CD4-positive, alpha-beta T cell (primary cell): ENCODE data around the gene ZIC5. TPM values are rescaled to one million over a fixed set of nuclear protein-coding genes. Genes with fewer than 3 reads are reported as not detected.

Experiments used
- ATAC-seq: fragments of 200-7000 bp; cut with Tn5 transposase; one replicate; pipeline ENCODE4 v1.10.0; 2022; ENCODE audit warnings: mild to moderate bottlenecking; ENCODE audit not compliant: poor library complexity
- CTCF ChIA-PET: fragments of 350-600 bp; sonication (Branson Sonifier 250); formaldehyde crosslinking; loops from one replicate; lab custom pipeline; 2021; ENCODE audit warnings: antibody characterized with exemption, inconsistent platforms; lab: Charles Lee
- POLR2A ChIA-PET: fragments of 350-600 bp; sonication (Branson Sonifier 250); formaldehyde crosslinking; loops from one replicate; lab custom pipeline; 2021; ENCODE audit warnings: antibody characterized with exemption, inconsistent platforms; lab: Charles Lee
- DNase-seq, 14 experiments: peaks; one replicate each; pipeline ENCODE4 v3.0.0-alpha.2; 2013 to 2020; ENCODE audit warnings: mixed read lengths in 2 of 14
- H3K27ac ChIP-seq, 2 donors: one replicate each; pipeline versions ENCODE4 v1.5.1 to v1.7.0; 2013; ENCODE audit warnings: low read length in 2 of 2, low read depth in 1 of 2, mild to moderate bottlenecking in 1 of 2
- H3K27me3 ChIP-seq, 2 experiments: 1 replicate in 1 of 2; 2 replicates in 1 of 2; pipeline versions ENCODE4 v1.6.1 to v1.7.0; 2013; ENCODE audit warnings: low read length in 2 of 2, control low read depth in 1 of 2, mild to moderate bottlenecking in 1 of 2, moderate library complexity in 1 of 2; ENCODE audit not compliant: insufficient read depth in 2 of 2, control insufficient read depth in 1 of 2
- H3K36me3 ChIP-seq: one replicate; pipeline ENCODE4 v1.6.1; 2013; ENCODE audit warnings: low read length, control low read depth; ENCODE audit not compliant: insufficient read depth
- H3K4me1 ChIP-seq: one replicate; pipeline ENCODE4 v1.6.1; 2013; ENCODE audit warnings: low read length, control low read depth; ENCODE audit not compliant: insufficient read depth
- H3K4me3 ChIP-seq: one replicate; pipeline ENCODE4 v1.5.1; 2013; ENCODE audit warnings: mild to moderate bottlenecking, low read length, moderate library complexity
- H3K9me3 ChIP-seq, 2 experiments: 1 replicate in 1 of 2; 2 replicates in 1 of 2; pipeline versions ENCODE4 v1.6.1 to v1.7.0; 2013; ENCODE audit warnings: low read length in 2 of 2, mild to moderate bottlenecking in 2 of 2, control low read depth in 1 of 2, moderate library complexity in 1 of 2; ENCODE audit not compliant: control insufficient read depth in 1 of 2, insufficient read depth in 1 of 2
- H3K27ac Mint-ChIP-seq: one replicate; pipeline ENCODE4 v1.8.0; 2020; ENCODE audit warnings: mixed read lengths
- H3K27me3 Mint-ChIP-seq: one replicate; pipeline ENCODE4 v1.8.0; 2021; ENCODE audit warnings: mixed read lengths
- H3K36me3 Mint-ChIP-seq: one replicate; pipeline ENCODE4 v1.8.0; 2021; ENCODE audit warnings: low read depth, mixed read lengths
- H3K4me1 Mint-ChIP-seq: one replicate; pipeline ENCODE4 v1.8.0; 2021; ENCODE audit warnings: low read depth, mixed read lengths
- H3K4me3 Mint-ChIP-seq: one replicate; pipeline ENCODE4 v1.8.0; 2020; ENCODE audit warnings: mild to moderate bottlenecking, mixed read lengths
- H3K9me3 Mint-ChIP-seq: one replicate; pipeline ENCODE4 v1.8.0; 2020; ENCODE audit warnings: mixed read lengths
- intact Hi-C, 2 experiments: fragments of 100-400 bp; cut with DNase I in 1 of 2; cut with micrococcal nuclease in 1 of 2; formaldehyde crosslinking; loops; one replicate each; pipeline versions ENCODE4 v1.15.1 to v1.9.0; 2023 to 2025; cut with DNase I, micrococcal nuclease
- total RNA-seq, 174 experiments: library from RNA in 2 of 174; stranded (reverse) in 2 of 174; gene quantifications; one replicate each; pipeline ENCODE4 v1.2.3 and lab custom pipeline; 2021 to 2026
- TF ChIP-seq, protein P1 (sequence below): fragments of 200-600 bp; IDR thresholded peaks from one replicate; pipeline ENCODE4 v1.8.0; 2022; ENCODE audit warnings: antibody characterized with exemption, mild to moderate bottlenecking

ZIC5 gene
- total RNA-seq, 2 experiments from 2014 or later, result not detected

DNA sequence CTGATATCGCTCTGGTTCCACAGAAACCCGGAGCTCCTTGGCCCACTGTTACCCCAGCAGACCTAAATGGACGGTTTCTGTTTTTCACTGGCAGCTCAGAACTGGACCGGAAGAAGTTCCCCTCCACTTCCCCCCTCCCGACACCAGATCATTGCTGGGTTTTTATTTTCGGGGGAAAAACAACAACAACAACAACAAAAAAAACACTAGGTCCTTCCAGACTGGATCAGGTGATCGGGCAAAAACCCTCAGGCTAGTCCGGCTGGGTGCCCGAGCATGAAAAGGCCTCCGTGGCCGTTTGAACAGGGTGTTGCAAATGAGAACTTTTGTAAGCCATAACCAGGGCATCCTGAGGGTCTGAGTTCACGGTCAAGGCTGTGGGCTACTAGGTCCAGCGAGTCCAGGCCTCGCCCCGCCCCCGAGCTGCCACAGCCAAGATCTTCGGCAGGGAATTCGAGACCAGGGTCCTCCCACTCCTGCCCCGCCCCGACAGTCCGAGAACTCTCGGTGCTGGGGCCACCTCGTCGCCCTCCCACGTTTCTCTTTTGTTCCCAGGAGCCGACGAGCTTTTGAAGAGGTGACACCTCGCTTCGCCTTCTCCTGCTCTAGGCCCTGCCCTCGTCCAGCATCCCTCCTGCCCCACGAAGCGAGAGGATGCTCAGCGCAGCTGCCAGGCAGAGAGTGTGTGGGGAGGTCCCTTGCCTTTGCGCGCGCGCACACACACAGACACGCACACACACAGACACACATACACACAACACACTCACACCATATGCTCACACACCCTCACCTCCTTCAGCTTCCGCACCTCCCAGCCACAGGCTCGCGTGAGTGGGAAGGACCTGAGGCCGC is 18.8 kb upstream of the ZIC5 start:
- CTCF ChIA-PET, result no interaction called here
- H3K36me3 ChIP-seq, result no peaks in the 10 kb centered on the region
- POLR2A ChIA-PET, result interaction anchor here (1.0 to 1.2 kb wide), 3 partner anchors 17 to 34 kb away, joined by 3 read pairs; no protein-coding TSS in a partner anchor
- peaks cover 4% of the 10 kb centered on the region for H3K36me3 Mint-ChIP-seq
- H3K9me3 Mint-ChIP-seq, result peaks cover 8% of the 10 kb centered on the region
- H3K9me3 ChIP-seq, result peaks cover 17 to 57% of the 10 kb centered on the region in 2 experiments
- intact Hi-C loops, result loop anchor here in 1 of 2 experiments (10.0 kb wide), 1 partner anchor 496 kb away; no protein-coding TSS in a partner anchor
- H3K27ac ChIP-seq, result no peak overlapping the region
- H3K4me1 ChIP-seq, result peaks cover 39% of the 10 kb centered on the region
- peaks cover 83 to 99% of the 10 kb centered on the region in 2 experiments for H3K27me3 ChIP-seq
- H3K4me3 ChIP-seq, result no peak overlapping the region
- H3K4me1 Mint-ChIP-seq, result peaks cover 35% of the 10 kb centered on the region
- peak overlapping the region; percentile 42 for H3K4me3 Mint-ChIP-seq
- TF ChIP-seq, protein P1, sequence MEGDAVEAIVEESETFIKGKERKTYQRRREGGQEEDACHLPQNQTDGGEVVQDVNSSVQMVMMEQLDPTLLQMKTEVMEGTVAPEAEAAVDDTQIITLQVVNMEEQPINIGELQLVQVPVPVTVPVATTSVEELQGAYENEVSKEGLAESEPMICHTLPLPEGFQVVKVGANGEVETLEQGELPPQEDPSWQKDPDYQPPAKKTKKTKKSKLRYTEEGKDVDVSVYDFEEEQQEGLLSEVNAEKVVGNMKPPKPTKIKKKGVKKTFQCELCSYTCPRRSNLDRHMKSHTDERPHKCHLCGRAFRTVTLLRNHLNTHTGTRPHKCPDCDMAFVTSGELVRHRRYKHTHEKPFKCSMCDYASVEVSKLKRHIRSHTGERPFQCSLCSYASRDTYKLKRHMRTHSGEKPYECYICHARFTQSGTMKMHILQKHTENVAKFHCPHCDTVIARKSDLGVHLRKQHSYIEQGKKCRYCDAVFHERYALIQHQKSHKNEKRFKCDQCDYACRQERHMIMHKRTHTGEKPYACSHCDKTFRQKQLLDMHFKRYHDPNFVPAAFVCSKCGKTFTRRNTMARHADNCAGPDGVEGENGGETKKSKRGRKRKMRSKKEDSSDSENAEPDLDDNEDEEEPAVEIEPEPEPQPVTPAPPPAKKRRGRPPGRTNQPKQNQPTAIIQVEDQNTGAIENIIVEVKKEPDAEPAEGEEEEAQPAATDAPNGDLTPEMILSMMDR, result no peak
- DNase-seq (peak in 1 of 14 experiments; percentile 22), ATAC-seq (peak; percentile 13)
- H3K27me3 Mint-ChIP-seq, result peaks cover 99% of the 10 kb centered on the region
- H3K27ac Mint-ChIP-seq, result no peak overlapping the region

GRCh38 chr13:99989276-99990125 is 17.9 kb upstream of the ZIC5 start:
- no peak overlapping the region for H3K27ac Mint-ChIP-seq
- peaks cover 94% of the 10 kb centered on the region for H3K27me3 Mint-ChIP-seq
- TF ChIP-seq, protein P1, result no peak
- peak in 2 of 14 experiments; percentile 7 to 29 for DNase-seq
- peak overlapping the region; percentile 51 for H3K4me3 Mint-ChIP-seq
- no peak overlapping the region for H3K4me3 ChIP-seq
- peaks cover 5% of the 10 kb centered on the region for H3K9me3 Mint-ChIP-seq
- POLR2A ChIA-PET, result interaction anchor here (1.1 to 1.2 kb wide), 2 partner anchors 24 to 34 kb away, joined by 3 read pairs; no protein-coding TSS in a partner anchor
- CTCF ChIA-PET, result no interaction called here
- H3K27me3 ChIP-seq, result peaks cover 89 to 98% of the 10 kb centered on the region in 2 experiments
- no peak overlapping the region for H3K27ac ChIP-seq
- peak; percentile 39 for ATAC-seq
- peaks cover 37% of the 10 kb centered on the region for H3K4me1 Mint-ChIP-seq
- H3K36me3 Mint-ChIP-seq, result peaks cover 6% of the 10 kb centered on the region
- H3K4me1 ChIP-seq, result peaks cover 45% of the 10 kb centered on the region
- H3K9me3 ChIP-seq, result peaks cover 13 to 65% of the 10 kb centered on the region in 2 experiments
- no peaks in the 10 kb centered on the region for H3K36me3 ChIP-seq
- intact Hi-C loops, result loop anchor here (2.0 to 10.0 kb wide), 2 partner anchors 15 to 495 kb away; no protein-coding TSS in a partner anchor
